PC-9 (cell line): ENCODE results near the gene IL5RA.

Experiments
- EZH2 ChIP-seq: fragments of 200-600 bp; sonication (generic); IDR thresholded peaks from 2 replicates; pipeline ENCODE4 v1.8.0; 2017; ENCODE audit warnings: antibody characterized with exemption, low read depth
- TF ChIP-seq, protein P1 (sequence below): fragments of 200-600 bp; sonication (generic); conservative IDR thresholded peaks from 2 replicates; pipeline ENCODE4 v1.6.1; 2017; ENCODE audit warnings: mixed run types, antibody characterized with exemption, mild to moderate bottlenecking, moderate library complexity

DNA sequence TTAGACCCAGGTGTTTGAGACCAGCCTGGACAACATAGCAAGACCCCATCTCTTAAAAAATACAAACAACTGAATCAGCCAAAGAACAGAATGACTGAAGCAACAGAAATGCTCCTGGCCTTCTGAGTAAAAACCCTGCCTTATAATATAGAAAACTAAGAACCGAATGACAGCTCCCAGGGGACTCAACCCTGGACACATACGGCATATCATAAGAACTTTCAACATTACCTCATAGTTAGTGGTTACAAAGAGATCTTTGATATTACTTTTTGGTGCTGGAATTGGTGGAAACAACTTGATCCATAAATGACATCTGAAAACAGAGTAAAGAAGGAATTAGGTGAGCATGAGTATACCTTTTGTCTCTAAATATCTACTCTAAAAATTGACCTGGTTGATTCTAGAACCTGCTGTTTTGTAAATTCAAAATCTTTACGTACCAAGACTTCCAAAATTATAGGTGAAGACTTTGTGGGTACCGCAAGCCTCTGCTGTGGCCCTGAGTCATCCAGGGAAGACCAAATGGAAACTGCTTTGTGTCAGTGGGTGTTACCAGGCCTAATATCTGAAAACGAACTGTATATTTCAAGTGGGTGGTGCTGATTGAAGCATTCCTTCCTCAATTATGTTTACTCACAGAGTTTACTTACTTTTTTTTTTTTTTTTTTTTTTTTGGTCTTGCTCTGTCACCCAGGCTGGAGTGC, 35.5 kb downstream of the IL5RA start:
- TF ChIP-seq, protein P1, sequence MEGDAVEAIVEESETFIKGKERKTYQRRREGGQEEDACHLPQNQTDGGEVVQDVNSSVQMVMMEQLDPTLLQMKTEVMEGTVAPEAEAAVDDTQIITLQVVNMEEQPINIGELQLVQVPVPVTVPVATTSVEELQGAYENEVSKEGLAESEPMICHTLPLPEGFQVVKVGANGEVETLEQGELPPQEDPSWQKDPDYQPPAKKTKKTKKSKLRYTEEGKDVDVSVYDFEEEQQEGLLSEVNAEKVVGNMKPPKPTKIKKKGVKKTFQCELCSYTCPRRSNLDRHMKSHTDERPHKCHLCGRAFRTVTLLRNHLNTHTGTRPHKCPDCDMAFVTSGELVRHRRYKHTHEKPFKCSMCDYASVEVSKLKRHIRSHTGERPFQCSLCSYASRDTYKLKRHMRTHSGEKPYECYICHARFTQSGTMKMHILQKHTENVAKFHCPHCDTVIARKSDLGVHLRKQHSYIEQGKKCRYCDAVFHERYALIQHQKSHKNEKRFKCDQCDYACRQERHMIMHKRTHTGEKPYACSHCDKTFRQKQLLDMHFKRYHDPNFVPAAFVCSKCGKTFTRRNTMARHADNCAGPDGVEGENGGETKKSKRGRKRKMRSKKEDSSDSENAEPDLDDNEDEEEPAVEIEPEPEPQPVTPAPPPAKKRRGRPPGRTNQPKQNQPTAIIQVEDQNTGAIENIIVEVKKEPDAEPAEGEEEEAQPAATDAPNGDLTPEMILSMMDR = no peak
- no peak for TF ChIP-seq EZH2
